GM12874 (cell line): ENCODE results near the gene CACHD1.

Source experiments
- TF ChIP-seq, protein P1 (sequence below): IDR thresholded peaks from 2 replicates; pipeline ENCODE4 v1.5.1; 2011; ENCODE audit warnings: low read depth, mild to moderate bottlenecking, control low read depth, low read length, moderate library complexity; ENCODE audit not compliant: insufficient read depth

CACHD1 gene

DNA sequence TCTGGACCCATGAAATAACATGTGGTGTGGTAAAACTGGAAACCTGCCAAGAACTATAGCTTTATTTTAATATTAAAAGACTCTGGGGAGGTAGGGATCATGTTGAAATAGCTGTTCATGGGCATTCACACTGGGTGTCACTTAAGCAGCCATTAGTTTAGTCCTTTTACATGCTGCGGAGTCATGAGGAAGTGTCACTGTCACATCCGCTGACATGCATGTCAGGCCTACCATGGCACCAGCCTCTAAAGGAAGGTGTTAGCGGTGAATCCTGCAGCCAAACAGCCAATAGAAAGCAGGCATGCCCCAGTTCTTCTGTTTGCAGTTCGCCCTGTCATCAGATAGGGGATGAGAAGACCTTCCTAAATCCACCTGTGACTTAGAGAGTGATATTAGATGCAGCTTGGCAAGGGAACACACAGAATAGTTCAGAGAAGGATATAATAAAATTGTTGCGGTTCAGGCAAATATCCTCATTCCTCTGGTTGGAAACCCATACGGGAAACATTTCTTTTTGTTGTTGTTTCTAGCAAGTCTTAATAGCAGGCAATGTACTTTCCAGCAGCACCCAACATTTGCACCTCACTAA is 100.4 kb downstream of the CACHD1 start:
- TF ChIP-seq, protein P1, sequence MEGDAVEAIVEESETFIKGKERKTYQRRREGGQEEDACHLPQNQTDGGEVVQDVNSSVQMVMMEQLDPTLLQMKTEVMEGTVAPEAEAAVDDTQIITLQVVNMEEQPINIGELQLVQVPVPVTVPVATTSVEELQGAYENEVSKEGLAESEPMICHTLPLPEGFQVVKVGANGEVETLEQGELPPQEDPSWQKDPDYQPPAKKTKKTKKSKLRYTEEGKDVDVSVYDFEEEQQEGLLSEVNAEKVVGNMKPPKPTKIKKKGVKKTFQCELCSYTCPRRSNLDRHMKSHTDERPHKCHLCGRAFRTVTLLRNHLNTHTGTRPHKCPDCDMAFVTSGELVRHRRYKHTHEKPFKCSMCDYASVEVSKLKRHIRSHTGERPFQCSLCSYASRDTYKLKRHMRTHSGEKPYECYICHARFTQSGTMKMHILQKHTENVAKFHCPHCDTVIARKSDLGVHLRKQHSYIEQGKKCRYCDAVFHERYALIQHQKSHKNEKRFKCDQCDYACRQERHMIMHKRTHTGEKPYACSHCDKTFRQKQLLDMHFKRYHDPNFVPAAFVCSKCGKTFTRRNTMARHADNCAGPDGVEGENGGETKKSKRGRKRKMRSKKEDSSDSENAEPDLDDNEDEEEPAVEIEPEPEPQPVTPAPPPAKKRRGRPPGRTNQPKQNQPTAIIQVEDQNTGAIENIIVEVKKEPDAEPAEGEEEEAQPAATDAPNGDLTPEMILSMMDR, result no peak

DNA sequence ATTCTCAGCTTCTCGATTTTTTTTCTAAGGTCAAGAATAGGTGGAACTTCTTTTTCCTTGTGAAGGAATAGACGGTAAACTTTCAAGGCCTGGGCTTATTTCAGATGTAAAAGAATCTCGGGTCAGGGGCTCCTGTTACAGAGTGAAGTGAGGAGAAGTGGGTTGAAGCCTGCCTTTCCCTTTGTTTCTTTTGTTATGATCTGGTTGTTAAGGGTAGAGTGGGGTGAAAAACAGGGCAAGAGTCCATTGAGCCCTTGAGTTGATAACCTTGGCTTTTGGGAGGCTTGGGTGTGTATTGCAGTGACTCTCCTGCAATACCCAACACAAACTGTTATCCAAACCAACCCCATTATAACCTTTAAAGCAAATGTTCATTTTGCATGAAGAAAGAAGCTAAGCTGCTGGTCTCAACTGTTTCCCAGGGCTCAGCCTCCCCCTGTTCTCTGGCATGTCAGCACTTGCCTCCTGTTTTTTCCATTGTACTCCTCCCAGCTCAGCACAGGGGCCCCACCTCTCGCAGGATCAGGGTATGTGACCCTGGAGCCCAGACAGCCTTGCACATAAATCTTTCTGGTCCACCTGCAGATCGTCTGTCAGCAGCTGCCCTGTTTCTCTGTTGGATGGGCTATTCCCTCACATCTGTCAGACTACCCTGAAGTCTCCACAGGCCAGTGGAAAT is 102.4 kb downstream of the CACHD1 start:
- TF ChIP-seq, protein P1, result no peak

DNA sequence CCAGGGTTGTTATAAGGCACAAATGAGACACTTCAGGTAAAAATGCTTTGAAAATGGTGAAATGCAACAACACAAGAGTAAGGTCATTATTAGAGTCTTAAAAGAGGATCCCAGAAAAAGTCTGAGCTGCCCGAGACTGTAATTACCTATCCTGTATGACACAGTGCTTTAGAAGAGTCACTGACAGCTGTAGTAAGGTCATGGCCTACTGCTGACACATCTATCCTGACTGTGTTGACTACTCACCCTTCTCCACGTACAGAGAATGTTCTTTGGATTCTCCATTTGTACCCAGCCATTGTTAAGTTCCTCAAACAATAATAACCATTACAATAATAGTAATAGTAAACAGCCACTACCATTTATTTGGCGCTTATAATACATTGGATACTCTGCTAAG is 104.4 kb downstream of the CACHD1 start:
- TF ChIP-seq, protein P1, result no peak

DNA sequence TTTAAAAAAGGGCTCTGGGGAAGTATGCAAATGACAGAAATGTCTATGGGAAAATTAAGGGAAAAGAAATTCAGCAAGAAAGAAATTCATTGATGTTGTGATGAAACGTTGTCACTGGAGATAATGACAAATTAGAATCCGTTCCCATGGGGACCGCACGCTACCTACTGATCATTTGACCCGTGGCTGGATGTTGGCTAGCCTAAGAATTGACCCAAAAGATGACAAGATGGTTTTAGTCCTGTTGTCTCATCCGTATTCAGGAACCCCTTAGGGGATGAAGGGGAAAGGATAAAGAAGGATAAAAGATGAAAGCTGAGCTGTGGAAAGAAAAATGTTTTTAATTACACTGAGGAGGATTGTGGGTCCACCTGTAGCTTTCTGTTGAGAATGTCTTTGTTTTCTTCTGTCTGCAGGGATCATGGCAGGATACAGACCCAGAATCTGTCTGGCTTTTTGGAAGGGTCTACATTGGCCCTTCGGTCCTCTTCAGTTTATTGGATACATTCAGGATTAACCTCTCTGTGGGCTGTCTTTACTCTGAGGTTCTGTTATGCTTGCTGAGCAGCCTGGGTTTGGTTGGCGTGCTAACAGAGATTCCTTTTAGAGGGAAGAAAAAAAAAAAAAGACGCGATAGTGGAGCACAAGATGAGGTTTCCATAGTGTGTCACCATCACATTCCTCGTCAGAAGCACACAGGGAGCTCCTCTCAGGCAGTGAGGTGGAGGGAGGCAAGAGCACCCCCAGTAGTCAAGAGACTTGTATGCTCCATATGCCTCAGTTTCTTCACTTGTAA is 106.2 kb downstream of the CACHD1 start:
- TF ChIP-seq, protein P1, result no peak

DNA sequence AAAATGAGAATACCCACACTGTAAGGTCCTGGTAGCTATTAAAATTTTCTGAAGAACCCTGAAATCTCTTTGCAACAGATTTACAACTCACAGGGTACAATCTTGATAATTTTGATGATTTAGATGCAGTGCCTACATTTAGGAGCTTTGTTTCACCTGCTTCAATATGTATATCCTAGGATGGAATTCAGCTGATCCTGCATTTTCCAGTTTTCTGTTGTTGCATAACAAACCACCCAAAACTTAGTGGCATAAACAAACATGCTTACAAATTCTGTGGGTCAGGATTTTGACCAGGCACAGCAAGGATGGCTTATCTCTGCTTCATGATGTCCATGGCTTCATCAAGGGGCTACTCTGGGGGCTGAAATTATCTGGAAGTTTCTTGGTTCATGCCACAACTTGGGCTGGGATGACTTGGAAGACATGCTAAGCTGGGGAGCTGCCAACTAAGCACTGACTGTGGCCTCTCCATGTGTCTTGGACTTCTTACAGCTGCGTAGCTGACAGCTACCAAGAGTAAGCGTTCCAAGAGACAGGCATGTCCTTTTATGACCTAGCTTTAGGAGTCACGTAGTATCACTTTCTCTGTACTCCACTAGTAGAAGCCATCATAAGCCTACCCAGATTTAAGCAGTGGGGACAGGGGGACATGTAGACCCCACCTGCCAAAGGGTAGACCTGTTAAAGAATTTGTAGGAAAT is 108.5 kb downstream of the CACHD1 start:
- TF ChIP-seq, protein P1, result no peak

DNA sequence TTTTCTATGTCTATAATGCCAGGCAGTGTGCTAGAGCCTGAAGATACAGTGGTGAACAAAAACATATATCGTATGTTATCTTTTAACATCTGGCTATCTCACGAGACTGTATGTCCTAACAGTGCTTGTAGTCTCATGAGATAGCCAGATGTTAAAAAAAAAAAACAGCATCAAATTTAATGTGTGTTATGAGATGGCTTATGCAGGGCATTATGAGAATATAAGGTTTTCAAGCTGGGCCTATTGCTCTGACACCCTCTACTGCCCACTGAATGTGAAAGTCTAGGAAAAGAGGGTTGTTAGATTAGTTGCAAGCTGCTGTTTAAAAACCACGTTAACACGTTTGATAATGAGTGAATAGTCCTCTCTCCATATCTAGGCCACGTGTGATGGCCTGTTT is 109.8 kb downstream of the CACHD1 start:
- TF ChIP-seq, protein P1, result no peak

DNA sequence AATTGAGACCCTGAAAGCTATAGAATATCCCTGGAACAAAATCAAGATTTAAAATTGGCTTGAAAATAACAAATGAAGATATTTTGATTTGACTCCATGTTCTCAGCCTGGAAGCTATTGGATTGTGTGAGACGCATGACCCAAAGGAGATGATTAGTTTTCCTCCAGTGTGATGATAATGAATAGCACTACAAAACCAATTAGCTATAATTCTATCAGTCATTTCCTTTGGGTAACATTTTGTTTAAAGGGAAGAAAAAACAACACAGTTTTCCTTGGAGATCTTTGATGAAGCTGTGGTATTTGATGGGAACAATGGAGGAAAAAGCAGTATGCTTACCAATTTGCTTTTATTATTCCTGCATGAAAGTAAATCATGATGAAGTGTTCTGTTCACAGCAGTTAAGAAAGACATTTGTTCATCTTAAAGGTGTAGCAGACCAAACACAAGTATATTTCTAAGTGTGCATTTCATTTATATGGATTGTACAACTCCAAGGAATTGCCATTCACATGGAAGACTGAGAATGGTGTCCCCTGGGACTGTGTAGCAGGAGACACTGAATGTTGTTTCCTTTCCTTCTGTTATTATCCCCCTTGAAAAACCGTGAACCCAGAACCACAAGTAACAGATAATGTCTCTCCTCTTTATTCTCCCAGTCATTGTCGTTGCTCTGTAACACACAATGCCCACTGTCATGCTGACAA is 111.4 kb downstream of the CACHD1 start:
- TF ChIP-seq, protein P1, result no peak
